NCI-H446 (cell line): Measurements from ENCODE around the gene DENND10.
"Not testable (repeated sequence)": the region's sequence is repeated elsewhere in the genome, so short reads cannot be mapped to it uniquely, and the experiment has no call there.

ENCODE experiments used
- DNase-seq, 2 experiments: peaks; one replicate each; lab custom pipeline; 2025; lab: John Stamatoyannopoulos, UW

Gene DENND10

GRCh38 chr10:119133949-119134348 lies 30.0 kb downstream of the DENND10 start:
- no peak for DNase-seq

- DNase-seq, result no peak
These were observed 31.6 kb downstream of the DENND10 start for GRCh38 chr10:119135513-119135881.

GRCh38 chr10:119136084-119136483 lies 32.2 kb downstream of the DENND10 start:
- no peak for DNase-seq

GRCh38 chr10:119137878-119138277 lies 34.0 kb downstream of the DENND10 start:
- not testable (repeated sequence) for DNase-seq

- no peak for DNase-seq
These were observed 34.7 kb downstream of the DENND10 start for GRCh38 chr10:119138346-119139306.

- no peak for DNase-seq
These were observed 35.7 kb downstream of the DENND10 start for GRCh38 chr10:119139464-119140067.

- DNase-seq, result no peak
These were observed 36.8 kb downstream of the DENND10 start for GRCh38 chr10:119140603-119141245.

- DNase-seq, result no peak
These were observed 39.7 kb downstream of the DENND10 start for GRCh38 chr10:119143657-119144056.

GRCh38 chr10:119149157-119149556 lies 45.2 kb downstream of the DENND10 start:
- no peak for DNase-seq

GRCh38 chr10:119149729-119150128 lies 45.8 kb downstream of the DENND10 start:
- DNase-seq, result no peak

GRCh38 chr10:119151601-119152000 lies 47.7 kb downstream of the DENND10 start:
- not testable (repeated sequence) for DNase-seq

- DNase-seq, result no peak
These were observed 49.1 kb downstream of the DENND10 start for GRCh38 chr10:119153041-119153440.

- DNase-seq, result no peak
These were observed 49.7 kb downstream of the DENND10 start for GRCh38 chr10:119153661-119154060.

GRCh38 chr10:119159332-119159731 lies 55.4 kb downstream of the DENND10 start:
- DNase-seq, result no peak

- DNase-seq, result no peak
These were observed 58.0 kb downstream of the DENND10 start for GRCh38 chr10:119161680-119162451.

- no peak for DNase-seq
These were observed 58.7 kb downstream of the DENND10 start for GRCh38 chr10:119162452-119163092.

- DNase-seq, result peak; percentile 28 to 52
These were observed 61.5 kb downstream of the DENND10 start, which contains the start of gene SFXN4 for GRCh38 chr10:119165171-119166117. Gene SFXN4, minus strand, starts transcription at chr10:119165714. Its CDS starts 67 bp downstream, at chr10:119165647.

- DNase-seq, result no peak
These were observed 62.2 kb downstream of the DENND10 start for GRCh38 chr10:119166118-119166500.

- DNase-seq, result no peak
These were observed 62.7 kb downstream of the DENND10 start for GRCh38 chr10:119166564-119166963.

GRCh38 chr10:119167041-119167440 lies 63.1 kb downstream of the DENND10 start:
- DNase-seq, result no peak
